Measurements from ENCODE around the gene GRIK4. TPM values are rescaled to one million over a fixed set of nuclear protein-coding genes. Genes with fewer than 3 reads are reported as not detected.

The GRIK4 gene
- total and polyA plus RNA-seq, 2 donors = 0.05 to 0.37 TPM

DNA sequence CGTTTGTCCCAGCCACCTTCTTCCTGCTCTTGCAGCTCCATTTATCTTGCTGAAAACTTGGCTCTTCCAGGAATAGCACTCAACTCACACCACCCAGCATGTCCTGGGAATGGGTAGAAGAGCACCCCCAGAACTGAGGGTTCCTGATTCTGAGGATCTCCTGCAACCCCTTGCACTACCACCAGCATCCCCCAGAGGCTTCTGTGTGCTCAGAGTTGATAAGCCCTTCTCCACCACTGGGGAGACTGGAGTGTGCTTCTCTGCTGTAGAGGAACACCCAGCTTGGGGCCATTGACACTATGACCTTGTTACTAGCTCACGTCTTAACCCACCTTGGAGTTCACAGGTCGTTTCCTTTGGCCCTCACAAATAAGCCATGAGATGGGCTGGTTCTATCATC, 121.0 kb downstream of the GRIK4 start:
- DNase-seq (ENCODE audit: extremely low spot score) = no peak
- Histone ChIP-seq H3K4me1 (ENCODE audit: insufficient read depth) (no peaks in the 10 kb centered on the region), H3K27ac (ENCODE audit: low read depth) (no peak overlapping the region), H3K4me3 (ENCODE audit: low read depth, low read length) (no peak overlapping the region), H3K36me3 (ENCODE audit: insufficient read depth) (no peaks in the 10 kb centered on the region)
- WGBS = 73% methylated on average over 3 of the region's 3 CpGs

DNA sequence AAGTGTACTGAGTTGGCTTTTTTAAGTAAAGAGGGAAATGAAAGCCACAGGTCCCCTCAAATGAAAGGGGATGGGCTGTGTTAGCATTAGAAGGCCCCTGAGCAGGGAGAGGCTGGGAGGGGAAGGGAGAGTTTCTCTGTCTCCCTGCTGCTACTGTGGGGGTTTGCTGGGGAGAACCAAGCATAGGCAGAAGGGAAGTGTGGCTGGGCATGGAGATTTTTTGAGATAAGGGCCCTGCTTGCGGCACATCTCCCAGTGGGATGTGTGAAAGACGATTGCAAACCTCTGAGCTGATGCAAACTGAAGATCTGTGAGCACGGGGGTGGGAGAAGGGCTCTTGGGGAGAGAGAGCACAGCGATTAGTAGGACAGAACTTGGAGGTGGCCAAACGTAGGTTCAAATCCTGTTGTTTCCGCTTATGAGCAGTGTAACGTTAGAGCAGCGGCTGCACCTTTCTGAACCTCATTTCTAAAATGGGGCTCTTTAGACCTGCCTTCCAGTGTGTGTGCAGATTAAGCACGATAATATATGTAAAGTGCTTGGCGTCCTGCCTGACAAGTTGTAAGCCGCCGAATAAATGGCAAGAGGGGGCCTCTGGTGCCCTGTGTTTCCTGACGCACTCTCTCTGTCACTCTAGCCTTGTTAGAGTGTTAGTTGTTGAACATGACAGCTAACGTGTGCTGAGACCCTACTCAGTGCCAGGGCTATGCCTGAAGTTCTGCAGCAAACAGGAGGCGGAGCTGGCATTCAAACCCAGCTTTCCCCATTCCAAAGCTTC, 122.3 kb downstream of the GRIK4 start:
- no peak overlapping the region for H3K4me3 ChIP-seq (ENCODE audit: low read depth, low read length)
- DNase-seq (ENCODE audit: extremely low spot score) = no peak

DNA sequence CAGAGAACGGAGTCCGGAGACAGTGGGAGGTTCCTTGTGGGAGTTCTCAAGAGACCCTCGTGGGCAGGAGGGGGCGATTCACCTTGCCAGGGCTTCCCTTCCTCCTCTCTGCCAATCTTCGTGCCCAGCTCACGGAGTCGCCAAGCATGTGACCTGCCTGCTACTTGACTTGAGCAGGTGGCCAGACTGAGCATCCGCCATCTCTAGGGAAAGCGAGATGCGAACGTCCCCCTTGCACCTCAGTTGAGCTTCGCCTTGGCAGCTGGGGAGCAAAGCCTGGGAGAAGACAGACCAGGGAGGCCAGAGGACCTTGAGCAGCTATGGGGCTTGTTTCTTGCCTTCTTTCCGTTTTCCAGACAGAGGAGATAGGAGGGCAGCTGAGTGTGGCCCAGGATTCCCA, 123.2 kb downstream of the GRIK4 start:
- 90% methylated on average over 13 of the region's 13 CpGs for WGBS
- no peaks in the 10 kb centered on the region for H3K36me3 ChIP-seq (ENCODE audit: insufficient read depth)

More for the DNA sequence above, 122.3 kb downstream of the GRIK4 start:
- no peaks in the 10 kb centered on the region for H3K4me1 ChIP-seq (ENCODE audit: insufficient read depth)
- 66% methylated on average over 15 of the region's 15 CpGs for WGBS
- no peaks in the 10 kb centered on the region for H3K36me3 ChIP-seq (ENCODE audit: insufficient read depth)
- H3K27ac ChIP-seq (ENCODE audit: low read depth) = no peak overlapping the region

DNA sequence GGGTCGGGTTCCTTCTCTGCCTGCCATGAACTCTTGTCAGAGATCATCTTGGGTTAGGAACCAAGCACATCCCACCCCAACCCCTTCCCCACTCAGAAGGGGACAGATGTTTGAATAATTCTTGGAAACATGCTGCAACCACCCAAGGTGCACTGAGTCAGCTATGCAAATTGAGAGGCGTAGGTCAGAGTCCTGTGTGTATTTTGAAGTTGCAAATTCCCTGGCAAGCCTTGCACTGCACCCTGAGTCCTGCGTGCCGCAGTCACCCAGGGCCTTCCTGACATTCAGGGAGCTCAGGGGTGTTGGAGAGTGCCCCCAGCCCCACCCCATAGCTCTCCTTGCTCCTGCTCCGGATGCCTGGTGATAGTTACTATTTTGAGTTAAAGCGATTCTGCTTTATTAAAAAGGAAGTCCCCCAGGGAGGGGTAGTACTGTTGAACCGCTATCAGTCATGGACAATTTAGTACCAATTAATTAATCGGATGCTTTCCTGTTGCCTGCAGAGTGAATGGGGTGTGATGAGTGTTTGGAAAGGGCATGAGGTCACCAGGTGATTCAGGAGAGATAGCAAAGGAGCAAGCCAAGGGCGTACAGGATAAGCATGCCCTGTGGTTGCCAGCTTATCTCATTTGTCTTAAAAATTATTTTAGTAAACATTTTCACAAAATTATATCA, 123.7 kb downstream of the GRIK4 start:
- DNase-seq (ENCODE audit: extremely low spot score) = no peak
- 72% methylated on average over 9 of the region's 9 CpGs for WGBS
- no peak overlapping the region for H3K4me3 ChIP-seq (ENCODE audit: low read depth, low read length)

More for the DNA sequence above, 123.2 kb downstream of the GRIK4 start:
- DNase-seq (ENCODE audit: extremely low spot score) = no peak
- Histone ChIP-seq H3K27ac (ENCODE audit: low read depth) (no peak overlapping the region), H3K4me3 (ENCODE audit: low read depth, low read length) (no peak overlapping the region), H3K4me1 (ENCODE audit: insufficient read depth) (no peaks in the 10 kb centered on the region)

DNA sequence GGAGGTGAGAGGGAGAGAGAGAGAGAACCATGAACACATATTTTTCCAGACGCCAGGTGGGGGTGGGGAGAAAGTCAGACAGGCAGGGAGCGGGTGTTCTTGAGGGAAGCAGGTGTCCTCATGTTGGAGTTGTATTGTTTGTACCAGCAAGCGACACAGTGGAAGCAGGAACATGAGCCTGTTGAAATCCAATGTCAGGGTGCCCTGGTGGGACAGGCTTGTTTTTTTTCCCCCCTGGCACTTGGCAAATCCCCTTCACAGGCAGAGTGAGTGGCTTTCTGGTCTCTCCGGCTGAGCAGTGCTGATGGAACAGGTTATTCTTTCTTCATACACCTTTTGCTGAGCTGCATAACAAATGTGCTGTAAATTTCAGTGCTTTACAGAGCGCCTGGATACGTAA, 125.6 kb downstream of the GRIK4 start:
- Histone ChIP-seq H3K36me3 (ENCODE audit: insufficient read depth) (no peaks in the 10 kb centered on the region), H3K4me1 (ENCODE audit: insufficient read depth) (no peaks in the 10 kb centered on the region), H3K4me3 (ENCODE audit: low read depth, low read length) (no peak overlapping the region), H3K27ac (ENCODE audit: low read depth) (no peak overlapping the region)
- no peak for DNase-seq (ENCODE audit: extremely low spot score)
- WGBS = 67% methylated on average over 6 of the region's 6 CpGs

More for the DNA sequence above, 123.7 kb downstream of the GRIK4 start:
- Histone ChIP-seq H3K27ac (ENCODE audit: low read depth) (no peak overlapping the region), H3K4me1 (ENCODE audit: insufficient read depth) (no peaks in the 10 kb centered on the region), H3K36me3 (ENCODE audit: insufficient read depth) (no peaks in the 10 kb centered on the region)

DNA sequence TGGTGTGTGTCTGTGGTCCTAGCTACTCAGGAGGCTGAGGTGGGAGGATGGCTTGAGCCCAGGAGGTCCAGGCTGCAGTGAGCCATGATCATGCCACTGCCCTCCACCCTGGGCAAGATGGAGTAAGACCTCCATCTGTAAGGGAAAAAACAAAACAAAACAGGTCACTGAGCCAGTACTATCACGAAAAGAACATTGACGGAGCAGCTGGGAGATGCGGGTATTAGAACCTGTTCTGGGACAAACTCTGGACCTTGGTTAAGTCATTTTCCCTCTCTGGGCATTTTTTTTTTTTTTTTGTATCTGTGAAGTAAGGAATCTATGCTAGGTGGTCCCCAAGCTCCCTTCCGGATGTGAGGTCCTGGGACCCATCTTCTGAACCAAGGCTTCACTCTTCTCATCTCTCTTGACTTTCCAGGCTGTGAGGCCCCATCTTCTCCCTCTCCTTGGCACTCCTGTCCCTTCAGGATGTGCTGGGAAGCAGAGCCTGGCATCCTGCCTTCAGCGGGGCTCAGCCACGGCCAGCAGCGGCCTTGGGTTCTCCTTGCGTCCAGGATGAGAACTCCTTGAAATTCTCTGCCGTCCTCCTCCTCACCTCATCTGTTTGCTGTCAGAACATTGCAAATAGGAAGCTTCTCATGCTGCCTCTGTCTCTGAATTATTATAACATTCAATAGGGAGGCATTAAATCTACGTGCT, 130.8 kb downstream of the GRIK4 start:
- H3K4me1 ChIP-seq (ENCODE audit: insufficient read depth) = no peaks in the 10 kb centered on the region
- DNase-seq (ENCODE audit: extremely low spot score) = no peak
- no peak overlapping the region for H3K4me3 ChIP-seq (ENCODE audit: low read depth, low read length)
- H3K27ac ChIP-seq (ENCODE audit: low read depth) = no peak overlapping the region
- no peaks in the 10 kb centered on the region for H3K36me3 ChIP-seq (ENCODE audit: insufficient read depth)
- 84% methylated on average over 10 of the region's 10 CpGs for WGBS

DNA sequence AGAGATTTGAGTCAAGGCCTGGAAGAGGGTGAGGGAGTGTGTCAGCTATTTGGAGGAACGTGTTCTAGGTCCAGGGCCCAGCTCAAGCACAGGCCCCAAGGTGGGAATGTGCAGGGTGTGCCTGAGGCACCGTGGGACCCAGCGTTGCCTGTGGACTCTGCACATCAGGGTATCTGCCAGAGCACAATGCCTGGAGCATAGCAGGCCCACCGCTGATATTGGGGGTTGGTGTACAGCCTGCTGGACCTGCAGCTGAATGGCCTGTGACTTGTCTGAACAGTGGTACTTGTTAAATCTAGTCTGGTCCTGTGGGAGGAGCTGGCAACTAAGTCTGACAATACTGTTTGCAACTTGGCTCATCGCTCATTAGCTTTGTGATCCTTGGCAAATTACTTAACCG, 131.7 kb downstream of the GRIK4 start:
- H3K4me3 ChIP-seq (ENCODE audit: low read depth, low read length) = no peak overlapping the region
- H3K4me1 ChIP-seq (ENCODE audit: insufficient read depth) = no peaks in the 10 kb centered on the region
- WGBS = 84% methylated on average over 6 of the region's 6 CpGs
- DNase-seq (ENCODE audit: extremely low spot score) = no peak
- no peaks in the 10 kb centered on the region for H3K36me3 ChIP-seq (ENCODE audit: insufficient read depth)
- no peak overlapping the region for H3K27ac ChIP-seq (ENCODE audit: low read depth)

DNA sequence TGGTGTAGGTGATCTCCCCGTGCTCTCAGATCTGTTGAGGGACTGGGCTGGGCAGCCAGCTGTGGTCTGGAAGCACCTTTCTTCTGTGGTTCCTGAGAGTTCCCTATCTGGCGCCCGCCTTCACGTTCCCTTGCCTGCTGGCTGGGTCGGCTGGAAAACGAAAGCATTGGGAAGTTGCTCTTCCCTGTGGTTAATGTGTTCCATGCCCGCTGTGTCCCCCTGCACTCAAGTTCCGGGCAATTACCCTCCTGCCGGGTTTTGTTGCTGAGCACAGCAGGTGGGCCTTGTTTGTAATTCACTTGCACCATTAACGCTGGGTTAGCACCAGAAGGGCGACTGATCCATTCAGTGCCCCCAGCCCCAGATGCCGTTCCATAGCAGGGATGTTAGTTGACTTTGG, 134.1 kb downstream of the GRIK4 start:
- no peaks in the 10 kb centered on the region for H3K4me1 ChIP-seq (ENCODE audit: insufficient read depth)
- DNase-seq (ENCODE audit: extremely low spot score) = no peak
- 28% methylated on average over 12 of the region's 12 CpGs for WGBS
- no peak overlapping the region for H3K27ac ChIP-seq (ENCODE audit: low read depth)
- no peaks in the 10 kb centered on the region for H3K36me3 ChIP-seq (ENCODE audit: insufficient read depth)
- H3K4me3 ChIP-seq (ENCODE audit: low read depth, low read length) = no peak overlapping the region

DNA sequence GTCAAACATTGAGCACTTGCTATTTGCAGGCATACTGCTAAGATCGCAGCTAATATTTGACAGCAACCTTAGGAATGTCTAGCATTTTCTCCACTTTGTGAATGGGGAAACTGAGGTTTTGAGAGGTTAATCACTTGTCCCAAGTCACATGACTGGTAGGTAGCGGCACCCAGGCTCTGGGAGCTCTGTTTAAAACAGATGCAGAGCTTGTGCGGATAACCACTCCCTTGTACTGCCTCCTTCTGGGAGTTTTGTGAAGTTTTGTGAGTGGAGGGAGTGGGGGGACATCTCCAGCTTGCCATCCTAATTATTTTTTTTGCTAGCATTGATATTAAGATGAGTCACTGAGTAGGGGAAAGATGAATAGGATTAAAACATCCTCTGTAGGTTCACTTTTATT, 134.7 kb downstream of the GRIK4 start:
- H3K36me3 ChIP-seq (ENCODE audit: insufficient read depth) = no peaks in the 10 kb centered on the region
- H3K27ac ChIP-seq (ENCODE audit: low read depth) = no peak overlapping the region
- no peaks in the 10 kb centered on the region for H3K4me1 ChIP-seq (ENCODE audit: insufficient read depth)
- 78% methylated on average over 3 of the region's 3 CpGs for WGBS
- DNase-seq (ENCODE audit: extremely low spot score) = no peak
- no peak overlapping the region for H3K4me3 ChIP-seq (ENCODE audit: low read depth, low read length)

DNA sequence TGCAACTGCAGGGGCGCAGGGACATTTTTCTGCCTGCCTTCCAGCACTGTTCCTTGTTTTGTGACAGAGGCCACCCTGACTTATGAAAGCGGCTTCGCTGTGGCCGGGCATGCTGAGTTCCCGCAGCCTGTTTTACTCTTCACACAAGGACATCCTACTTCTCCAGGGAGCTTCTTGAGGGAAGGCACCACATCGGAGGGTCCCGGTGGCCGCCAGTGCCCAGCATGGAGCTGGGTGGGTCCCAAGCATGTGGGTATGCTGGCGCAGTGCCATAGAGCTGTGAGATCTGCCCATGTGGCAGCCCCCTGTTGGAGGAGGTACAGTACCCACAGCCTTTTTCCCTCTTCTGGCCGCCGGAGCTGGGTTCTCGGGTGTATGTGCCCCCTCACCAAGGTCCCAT, 136.1 kb downstream of the GRIK4 start:
- Histone ChIP-seq H3K4me1 (ENCODE audit: insufficient read depth) (no peaks in the 10 kb centered on the region), H3K4me3 (ENCODE audit: low read depth, low read length) (no peak overlapping the region), H3K27ac (ENCODE audit: low read depth) (no peak overlapping the region), H3K36me3 (ENCODE audit: insufficient read depth) (no peaks in the 10 kb centered on the region)
- 90% methylated on average over 12 of the region's 12 CpGs for WGBS
- no peak for DNase-seq (ENCODE audit: extremely low spot score)

DNA sequence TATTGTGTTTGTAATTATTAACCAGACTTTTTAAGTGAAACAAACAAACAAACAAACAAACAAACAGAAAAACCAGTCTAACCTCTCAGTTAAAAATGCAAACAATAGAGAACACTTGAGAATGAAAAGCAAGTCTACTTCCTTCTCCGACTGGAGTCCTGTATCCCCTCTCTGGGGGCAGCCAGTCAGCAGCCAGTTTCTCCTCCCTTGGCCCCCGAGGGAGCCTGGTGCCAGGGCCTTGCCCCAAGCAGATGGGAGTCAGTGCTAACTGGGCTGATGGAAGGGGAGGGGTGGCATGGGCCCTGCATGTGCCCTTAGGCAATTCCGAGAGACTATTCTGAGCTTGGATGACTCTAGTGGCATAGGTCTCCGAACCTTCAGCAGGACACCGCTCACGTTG, 137.2 kb downstream of the GRIK4 start:
- Histone ChIP-seq H3K27ac (ENCODE audit: low read depth) (no peak overlapping the region), H3K4me3 (ENCODE audit: low read depth, low read length) (no peak overlapping the region), H3K4me1 (ENCODE audit: insufficient read depth) (no peaks in the 10 kb centered on the region), H3K36me3 (ENCODE audit: insufficient read depth) (no peaks in the 10 kb centered on the region)
- no peak for DNase-seq (ENCODE audit: extremely low spot score)
- 84% methylated on average over 6 of the region's 6 CpGs for WGBS

DNA sequence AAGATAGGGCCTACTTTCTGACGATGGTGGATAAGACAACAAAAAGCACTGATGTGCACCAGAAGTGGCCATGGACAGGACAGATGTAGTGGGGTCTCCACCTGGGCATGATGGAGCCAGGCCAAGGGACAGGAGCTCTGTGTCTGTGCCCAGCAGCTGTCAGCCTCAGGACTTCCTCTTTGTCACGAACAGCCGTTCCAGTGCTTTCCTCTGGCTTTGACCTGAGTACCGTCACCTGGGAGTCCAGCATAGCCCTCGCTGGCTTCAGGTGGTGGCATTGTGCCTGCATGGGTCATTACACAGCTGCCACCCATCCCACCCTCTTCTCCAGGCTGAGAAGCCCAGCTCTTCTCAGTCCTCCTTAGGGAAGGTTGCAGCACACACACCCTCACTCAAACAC, 137.8 kb downstream of the GRIK4 start:
- no peak overlapping the region for H3K27ac ChIP-seq (ENCODE audit: low read depth)

DNA sequence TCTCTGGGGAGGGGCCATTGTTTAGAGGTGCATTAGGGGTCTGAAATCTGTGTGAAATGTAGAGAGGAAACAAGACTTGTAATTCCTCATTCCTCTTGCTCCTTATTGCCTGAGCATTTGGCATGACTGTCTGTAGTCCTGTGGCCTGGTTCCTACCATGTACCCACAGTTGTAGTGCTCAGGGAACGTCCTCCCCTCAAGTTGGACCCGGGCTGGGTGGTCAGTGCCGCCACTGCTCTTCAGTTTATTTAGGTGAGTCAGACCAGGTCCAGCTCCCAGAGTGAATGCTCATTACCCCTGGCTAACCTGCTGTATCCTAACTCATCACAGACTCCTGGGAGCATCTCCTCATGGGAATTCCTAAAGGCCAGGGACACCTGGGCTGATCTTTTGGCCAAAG, 139.8 kb downstream of the GRIK4 start:
- no peak for DNase-seq (ENCODE audit: extremely low spot score)
- WGBS = 76% methylated on average over 3 of the region's 3 CpGs

More for the DNA sequence above, 137.8 kb downstream of the GRIK4 start:
- 53% methylated on average over 5 of the region's 5 CpGs for WGBS
- DNase-seq (ENCODE audit: extremely low spot score) = no peak
- Histone ChIP-seq H3K4me1 (ENCODE audit: insufficient read depth) (no peaks in the 10 kb centered on the region), H3K4me3 (ENCODE audit: low read depth, low read length) (no peak overlapping the region), H3K36me3 (ENCODE audit: insufficient read depth) (no peaks in the 10 kb centered on the region)

DNA sequence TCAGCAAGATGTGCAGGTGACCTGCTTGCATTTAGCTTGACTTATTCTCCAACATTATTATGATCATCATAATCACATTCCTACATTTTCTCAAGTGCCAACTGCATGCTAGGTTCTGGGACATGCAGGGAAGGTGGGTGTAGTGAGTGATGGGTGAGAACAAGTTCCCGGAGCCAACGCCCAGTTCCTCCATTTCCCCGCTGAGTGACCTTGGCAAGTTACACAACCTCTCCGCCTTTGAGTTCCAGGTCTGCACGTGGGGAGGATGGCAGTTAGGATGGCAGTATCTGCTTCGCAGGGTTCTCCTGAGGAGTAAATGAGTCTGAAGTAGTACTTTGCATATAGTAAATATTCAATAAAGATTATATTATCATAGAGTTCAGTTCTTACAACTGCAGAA, 140.3 kb downstream of the GRIK4 start:
- no peak overlapping the region for H3K4me3 ChIP-seq (ENCODE audit: low read depth, low read length)
- no peaks in the 10 kb centered on the region for H3K36me3 ChIP-seq (ENCODE audit: insufficient read depth)
- 86% methylated on average over 6 of the region's 6 CpGs for WGBS
- no peaks in the 10 kb centered on the region for H3K4me1 ChIP-seq (ENCODE audit: insufficient read depth)
- no peak for DNase-seq (ENCODE audit: extremely low spot score)
- H3K27ac ChIP-seq (ENCODE audit: low read depth) = no peak overlapping the region

More for the DNA sequence above, 139.8 kb downstream of the GRIK4 start:
- Histone ChIP-seq H3K4me1 (ENCODE audit: insufficient read depth) (no peaks in the 10 kb centered on the region), H3K4me3 (ENCODE audit: low read depth, low read length) (no peak overlapping the region), H3K36me3 (ENCODE audit: insufficient read depth) (no peaks in the 10 kb centered on the region), H3K27ac (ENCODE audit: low read depth) (no peak overlapping the region)

Measured in urinary bladder (tissue), 4 donors.